ENCODE measurements around the gene C10orf53.

The C10orf53 gene

GRCh38 chr10:49741108-49741995 is 61.9 kb downstream of the C10orf53 start:
- H3K4me3 ChIP-seq (ENCODE audit: control insufficient read depth, low read depth, low read length): no peak overlapping the region
- no peak for DNase-seq (ENCODE audit: low read depth)
- no peak for TF ChIP-seq CTCF (IDR thresholded peaks at IDR 0.05; ENCODE audit: control insufficient read depth, insufficient read depth, low read depth, low read length, missing control alignments)

- H3K4me3 ChIP-seq (ENCODE audit: control insufficient read depth, low read depth, low read length): no peak overlapping the region
- DNase-seq (ENCODE audit: low read depth): no peak
- no peak for TF ChIP-seq CTCF (IDR thresholded peaks at IDR 0.05; ENCODE audit: control insufficient read depth, insufficient read depth, low read depth, low read length, missing control alignments)
Measured at GRCh38 chr10:49742683-49743463, 63.4 kb downstream of the C10orf53 start.

GRCh38 chr10:49743464-49744075 is 64.1 kb downstream of the C10orf53 start:
- TF ChIP-seq CTCF (IDR thresholded peaks at IDR 0.05; ENCODE audit: control insufficient read depth, insufficient read depth, low read depth, low read length, missing control alignments): no peak
- no peak overlapping the region for H3K4me3 ChIP-seq (ENCODE audit: control insufficient read depth, low read depth, low read length)
- no peak for DNase-seq (ENCODE audit: low read depth)

GRCh38 chr10:49744091-49744685 is 64.7 kb downstream of the C10orf53 start:
- no peak overlapping the region for H3K4me3 ChIP-seq (ENCODE audit: control insufficient read depth, low read depth, low read length)
- DNase-seq (ENCODE audit: low read depth): no peak
- no peak for TF ChIP-seq CTCF (IDR thresholded peaks at IDR 0.05; ENCODE audit: control insufficient read depth, insufficient read depth, low read depth, low read length, missing control alignments)

- H3K4me3 ChIP-seq (ENCODE audit: control insufficient read depth, low read depth, low read length): no peak overlapping the region
- no peak for DNase-seq (ENCODE audit: low read depth)
- TF ChIP-seq CTCF (IDR thresholded peaks at IDR 0.05; ENCODE audit: control insufficient read depth, insufficient read depth, low read depth, low read length, missing control alignments): no peak
Measured at GRCh38 chr10:49744924-49745605, 65.6 kb downstream of the C10orf53 start.

GRCh38 chr10:49745756-49746155 is 66.3 kb downstream of the C10orf53 start:
- no peak for TF ChIP-seq CTCF (IDR thresholded peaks at IDR 0.05; ENCODE audit: control insufficient read depth, insufficient read depth, low read depth, low read length, missing control alignments)
- no peak overlapping the region for H3K4me3 ChIP-seq (ENCODE audit: control insufficient read depth, low read depth, low read length)
- DNase-seq (ENCODE audit: low read depth): no peak

Data from AG09309 (cell line).